Measurements from ENCODE around the gene HSD11B1.

The HSD11B1 gene

DNA sequence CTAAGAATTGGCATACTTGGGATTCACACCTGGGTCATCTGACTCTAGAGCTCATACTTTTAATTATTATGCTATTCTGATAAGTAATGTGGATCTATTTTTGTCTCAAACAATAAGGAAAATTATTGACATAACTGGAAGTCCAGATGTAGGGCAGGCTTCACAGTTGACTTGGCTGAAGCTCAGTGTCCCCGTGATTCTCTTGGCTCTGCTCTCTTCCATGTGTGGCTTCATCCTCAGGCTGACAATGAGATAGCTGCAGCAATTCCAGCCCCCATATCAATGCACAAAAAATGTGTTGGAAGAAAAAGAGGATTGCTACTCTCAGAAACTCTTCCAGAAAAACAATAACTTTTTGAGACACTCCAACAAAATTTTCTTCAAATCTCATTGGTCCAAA, 23.8 kb downstream of the HSD11B1 start:
- no peak for DNase-seq

DNA sequence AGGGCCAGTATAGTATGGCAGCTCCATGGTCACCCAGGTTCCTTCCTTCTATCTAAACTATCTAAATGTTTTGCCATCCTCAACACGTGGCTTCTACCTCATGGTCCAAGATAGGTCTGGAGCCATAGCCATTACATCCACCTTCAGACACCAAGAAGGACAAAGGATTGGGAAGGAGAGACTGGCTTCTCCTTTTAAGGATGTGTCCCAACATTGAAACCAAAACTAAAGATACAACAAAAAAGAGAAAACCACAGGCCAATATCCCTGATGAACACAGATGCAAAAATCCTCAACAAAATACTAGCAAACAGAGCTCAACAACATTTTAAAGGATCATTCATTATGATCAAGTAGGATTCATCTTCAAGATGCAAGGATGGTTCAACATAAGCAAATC, 24.8 kb downstream of the HSD11B1 start:
- DNase-seq, result no peak

DNA sequence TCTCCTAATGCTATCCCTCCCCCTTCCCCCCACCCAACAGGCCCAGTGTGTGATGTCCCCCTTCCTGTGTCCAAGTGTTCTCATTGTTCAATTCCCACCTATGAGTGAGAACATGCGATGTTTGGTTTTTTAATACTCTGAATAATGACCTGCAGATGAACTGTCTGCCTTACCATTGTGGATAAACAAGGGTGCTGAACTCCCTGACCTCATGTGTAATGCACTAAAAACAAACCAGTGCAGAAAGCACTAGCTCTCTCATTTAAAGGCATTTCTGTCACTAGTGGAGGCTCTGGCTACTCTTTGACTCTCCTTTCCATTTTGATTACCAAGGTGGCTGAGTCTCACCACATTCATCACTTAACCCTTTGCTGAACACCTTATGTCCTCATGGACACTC, 28.1 kb downstream of the HSD11B1 start:
- DNase-seq, result no peak

DNA sequence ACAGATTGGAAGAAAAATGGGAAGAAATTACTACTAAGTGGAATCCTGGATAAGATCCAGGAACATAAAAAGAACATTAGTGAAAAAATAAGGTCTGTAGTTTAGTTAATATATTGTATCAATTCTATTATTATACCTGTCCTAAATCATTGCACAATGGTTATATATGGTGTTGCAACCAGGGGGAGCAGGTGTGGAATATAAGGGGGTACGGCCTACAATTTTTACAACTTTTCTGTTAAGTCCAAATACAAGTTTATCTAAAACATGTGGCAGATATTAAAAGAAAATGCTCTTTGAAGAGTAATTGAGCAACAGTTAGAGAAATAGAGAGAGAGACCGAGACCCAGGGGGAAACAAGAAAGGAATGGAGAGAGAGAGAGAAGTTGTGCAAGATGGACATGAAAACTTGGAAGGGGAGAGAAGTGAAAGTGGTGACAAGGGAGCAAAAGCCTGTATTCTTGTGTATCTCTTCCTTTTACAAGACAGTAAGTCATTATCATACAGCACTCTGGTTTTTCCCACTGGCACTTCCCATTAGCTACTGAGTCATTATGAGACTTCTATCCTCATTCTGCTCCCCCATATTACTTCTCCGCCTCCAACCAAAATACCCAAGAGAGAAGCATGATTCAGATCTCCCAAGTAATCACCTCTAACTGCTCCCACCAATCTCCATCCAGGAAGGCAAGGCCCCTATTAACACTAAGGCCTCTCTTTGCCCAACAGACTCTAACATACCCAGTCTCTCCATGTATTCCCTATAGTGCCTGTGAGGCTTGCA, 29.0 kb downstream of the HSD11B1 start:
- no peak for DNase-seq

DNA sequence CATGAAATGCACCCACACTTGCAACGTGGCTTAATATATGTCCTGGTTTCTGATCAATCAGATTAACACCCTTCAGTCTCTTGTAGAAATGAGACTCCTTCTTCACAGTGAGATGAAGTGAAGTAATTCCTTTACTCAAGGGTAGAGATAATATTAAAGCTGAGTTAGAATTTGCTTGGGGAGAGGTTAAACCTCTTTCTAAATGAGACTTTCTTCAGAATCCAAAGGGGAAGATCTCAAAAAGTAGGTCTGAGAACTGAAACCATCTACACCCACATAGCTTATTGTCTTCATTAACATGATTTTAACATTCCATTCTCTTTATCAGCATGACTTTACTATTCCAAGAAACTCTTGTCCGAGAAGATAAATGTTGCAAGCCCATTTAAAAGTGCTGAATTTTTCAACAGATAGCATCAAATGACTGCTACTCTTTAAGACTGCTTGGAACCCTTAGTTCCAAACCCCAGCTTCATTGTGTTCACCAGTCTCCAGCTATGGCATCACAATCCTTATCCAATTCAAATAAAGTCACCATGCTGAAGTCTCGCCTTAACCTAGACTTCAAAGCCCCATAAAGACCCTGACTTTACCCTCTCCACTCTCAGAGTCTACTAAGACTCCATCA, 32.0 kb downstream of the HSD11B1 start:
- DNase-seq, result no peak

DNA sequence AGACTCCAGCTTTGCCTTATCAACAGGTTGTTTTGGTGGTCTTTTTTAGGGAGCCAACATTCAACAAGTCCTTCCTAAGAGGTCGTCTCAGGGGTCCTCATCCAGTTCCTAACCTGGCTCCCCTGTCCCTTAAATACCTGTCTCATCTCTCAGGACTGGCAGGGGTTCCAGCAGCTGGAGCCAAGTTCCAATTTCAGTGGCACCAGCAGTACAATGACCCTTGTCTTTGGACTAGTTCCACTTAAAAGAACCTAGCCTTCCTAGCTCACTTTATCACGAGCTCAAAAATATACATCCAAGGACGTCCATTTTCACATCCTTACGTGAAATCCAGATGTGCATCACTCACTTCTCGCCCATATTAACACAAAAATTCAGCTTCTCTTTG, 32.5 kb downstream of the HSD11B1 start:
- DNase-seq, result no peak

DNA sequence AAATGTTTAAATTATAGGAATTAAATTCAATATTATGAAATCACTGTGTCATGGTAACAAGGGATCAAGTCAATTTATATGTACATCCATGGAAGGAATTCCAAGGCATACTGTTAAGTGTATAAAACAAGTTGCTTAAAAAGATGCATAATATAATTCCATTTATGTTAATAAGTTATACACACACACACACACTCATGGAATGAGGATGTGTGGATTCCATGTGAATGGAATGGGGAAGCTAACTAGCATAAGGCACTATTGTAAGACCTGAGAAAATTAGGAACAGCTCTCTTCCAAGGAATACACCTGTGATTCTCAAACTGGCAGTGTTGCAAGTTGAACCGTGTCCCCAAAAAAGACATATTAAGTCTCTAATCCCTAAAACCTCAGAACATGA, 33.6 kb downstream of the HSD11B1 start:
- no peak for DNase-seq

DNA sequence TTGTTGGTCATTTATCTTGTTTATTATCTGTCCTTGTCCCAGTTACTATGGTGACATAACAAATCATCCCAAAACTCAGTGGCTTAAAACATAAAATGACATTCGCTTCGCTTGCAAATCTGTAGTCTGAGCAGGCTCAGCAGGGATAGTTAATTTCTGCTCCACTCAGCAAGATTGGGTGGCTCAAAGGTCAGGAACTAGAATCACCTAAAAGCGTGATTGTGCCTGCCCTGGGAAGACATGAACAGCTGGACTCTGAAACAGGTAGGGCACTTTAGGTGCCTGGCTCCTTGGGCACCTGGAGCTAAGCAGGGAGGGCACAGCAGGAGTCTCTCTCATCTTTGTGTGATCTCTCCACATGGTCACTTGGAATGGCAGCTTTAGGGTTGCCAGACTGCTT, 36.5 kb downstream of the HSD11B1 start:
- no peak for DNase-seq

DNA sequence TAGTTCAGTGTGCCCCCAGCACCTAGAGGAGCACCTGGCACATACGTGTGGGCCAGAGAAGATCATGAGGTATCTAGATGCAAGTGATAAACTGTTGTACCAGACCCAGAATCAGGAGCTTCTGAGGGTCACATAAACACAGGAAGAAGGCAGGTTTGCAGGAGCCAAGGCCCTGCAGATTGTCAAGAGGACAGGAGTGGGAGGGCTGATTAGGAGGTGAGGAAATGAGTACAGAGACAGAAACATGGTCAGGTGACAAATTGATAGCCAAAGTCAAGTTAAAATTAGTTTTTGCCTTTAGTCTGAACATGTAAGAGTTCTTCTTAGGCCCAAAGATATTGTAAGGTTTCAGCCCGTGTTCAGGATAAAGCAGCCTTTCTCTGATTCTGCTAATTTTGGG, 37.2 kb downstream of the HSD11B1 start:
- DNase-seq, result no peak

DNA sequence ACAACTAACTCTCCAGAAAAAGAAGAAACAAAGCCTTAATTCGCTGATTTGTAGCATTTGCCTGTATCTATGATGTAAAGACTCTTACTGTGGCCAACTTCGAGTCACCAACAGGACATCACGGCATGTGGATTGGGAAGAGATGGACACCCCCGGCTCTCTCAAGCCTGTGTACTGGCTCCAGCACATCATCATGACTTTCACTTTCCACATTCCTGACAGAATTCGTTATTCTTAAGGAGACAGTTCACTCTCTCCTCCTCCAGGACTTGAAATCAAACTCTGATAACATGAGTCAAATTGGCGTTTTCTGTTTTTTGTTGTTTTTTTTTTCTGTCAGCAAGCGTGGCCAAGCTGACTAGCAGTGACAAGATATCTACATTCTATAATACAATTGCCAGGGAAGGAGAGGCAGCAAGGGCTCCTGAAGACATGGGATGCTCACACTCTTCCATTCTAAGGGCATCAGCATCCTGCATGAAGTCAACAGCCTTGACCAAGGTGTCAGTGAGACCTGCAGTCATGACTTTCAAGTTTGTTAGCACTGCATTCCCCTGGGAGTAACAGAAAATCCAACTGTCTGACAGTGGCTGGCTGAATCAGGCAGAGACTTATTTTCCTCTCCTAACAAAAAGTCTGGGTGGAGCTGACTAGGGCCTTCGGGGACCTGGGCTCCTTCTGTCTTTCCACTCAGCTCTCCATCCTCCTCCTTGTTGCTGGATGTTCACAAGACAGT, 37.9 kb downstream of the HSD11B1 start:
- DNase-seq, result no peak

DNA sequence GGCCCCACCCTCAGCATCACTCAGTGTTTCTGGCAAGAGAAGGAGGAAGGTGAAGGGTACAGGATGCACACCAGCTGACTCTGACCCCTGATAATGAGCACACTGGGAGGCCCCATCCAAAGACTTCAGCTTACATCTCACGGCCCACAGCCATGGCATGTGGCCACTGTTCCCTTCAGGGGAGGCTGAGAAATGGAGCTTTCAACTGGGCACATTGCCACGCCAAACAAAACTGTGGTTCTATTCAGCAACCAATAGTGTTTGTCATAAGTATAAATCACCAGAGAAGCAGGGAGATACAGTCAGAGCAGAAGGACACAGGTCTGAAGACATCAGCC, 38.5 kb downstream of the HSD11B1 start:
- no peak for DNase-seq

DNA sequence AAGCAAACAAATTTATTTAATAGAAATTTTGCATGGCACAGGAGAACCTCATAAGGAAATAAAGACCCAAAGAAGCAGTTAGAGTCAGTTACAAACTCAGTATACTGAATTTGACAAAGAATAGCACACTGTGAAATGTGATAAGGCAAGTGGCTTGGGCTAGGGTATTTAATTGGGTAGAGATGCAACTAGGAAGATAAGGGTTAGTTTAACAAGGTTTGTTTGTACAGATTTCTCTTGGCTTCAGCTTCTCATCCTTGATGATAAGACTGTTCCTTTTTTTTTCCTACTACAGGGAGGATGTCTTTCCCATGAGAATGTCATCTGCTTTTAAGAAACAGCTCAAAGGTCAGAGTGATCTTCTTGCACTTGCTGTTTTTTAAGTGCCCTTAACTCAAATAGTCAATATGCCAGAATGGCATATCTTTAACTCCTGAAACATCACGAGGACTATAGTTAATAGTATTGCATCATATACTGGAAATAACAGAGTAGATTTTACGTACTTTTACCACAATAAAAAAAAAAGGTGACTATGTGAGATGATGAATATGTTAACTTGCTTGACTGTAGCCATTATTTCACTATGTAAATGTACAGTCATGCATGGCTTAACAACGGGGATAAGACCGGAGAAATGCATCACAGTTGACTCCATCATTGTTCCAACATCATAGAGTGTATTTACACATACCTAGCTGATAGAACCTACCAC, 42.0 kb downstream of the HSD11B1 start:
- no peak for DNase-seq

DNA sequence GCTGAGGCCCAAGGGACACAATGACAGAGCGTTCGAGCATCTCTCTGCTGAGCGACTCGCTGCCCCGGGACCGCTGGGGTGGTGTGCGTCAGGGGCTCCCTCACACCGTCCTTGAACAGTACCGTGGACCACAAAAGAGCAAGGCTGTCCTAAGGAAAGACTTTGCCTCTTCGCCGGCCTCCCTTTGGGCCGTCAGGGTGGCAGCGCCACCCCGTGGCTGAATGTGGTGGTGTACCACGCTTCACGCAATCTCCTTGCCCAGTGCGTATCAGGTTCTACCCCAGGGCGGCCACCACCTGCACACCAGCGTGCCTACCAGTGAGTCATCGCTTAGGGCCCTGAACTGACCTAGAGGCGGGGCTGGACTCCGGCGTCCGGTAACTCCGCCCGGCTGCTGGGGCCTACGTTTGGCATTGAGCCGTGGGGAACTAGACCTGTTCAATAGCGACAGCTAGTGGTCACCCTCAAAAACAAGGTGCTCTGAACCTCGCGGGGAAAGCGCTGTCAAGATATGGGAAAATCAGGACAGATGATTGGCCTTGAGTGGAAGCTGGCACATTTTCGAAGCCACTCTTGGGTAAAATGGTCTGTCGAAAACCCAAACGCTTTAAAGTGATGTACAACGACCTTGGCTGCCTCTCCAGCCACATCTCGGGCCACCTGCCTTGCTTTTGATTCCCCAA, 43.1 kb downstream of the HSD11B1 start:
- peak; percentile 76 for DNase-seq

DNA sequence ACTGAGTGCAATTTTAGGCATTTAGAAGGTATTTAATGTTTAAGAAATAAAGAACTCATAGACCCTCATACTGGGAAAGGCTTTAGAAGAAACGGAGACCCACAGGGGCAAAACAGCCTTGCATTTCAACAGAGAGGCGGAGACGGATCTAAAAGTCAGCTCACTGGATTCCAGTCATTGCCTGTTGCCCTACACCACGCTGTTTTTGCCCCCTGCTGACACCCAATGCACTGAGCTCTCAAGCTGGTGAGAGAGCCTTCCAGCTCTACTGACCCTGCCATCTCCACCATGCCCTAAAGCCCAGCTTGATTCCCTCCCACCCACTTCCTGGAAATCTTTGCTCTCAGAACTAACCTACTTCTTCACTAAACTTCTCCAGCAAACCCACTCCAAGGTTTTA, 44.0 kb downstream of the HSD11B1 start:
- no peak for DNase-seq

DNA sequence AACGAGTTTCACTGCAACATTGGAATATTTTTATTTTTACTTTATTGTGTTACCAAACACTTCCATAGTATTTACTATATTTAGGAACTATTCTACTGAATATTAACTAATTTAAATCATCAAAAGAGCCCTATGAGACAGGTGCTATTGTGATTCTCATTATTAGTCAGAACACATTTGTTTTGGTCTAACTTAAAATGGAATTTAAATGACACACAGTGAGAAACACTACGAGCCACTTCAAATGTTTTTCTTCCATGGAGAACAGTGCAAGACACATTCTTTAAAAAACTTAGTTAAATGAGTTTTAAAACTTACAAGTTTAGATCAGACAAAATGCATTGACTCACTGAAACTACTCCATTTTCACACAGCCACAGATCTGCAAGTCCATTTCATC, 44.6 kb downstream of the HSD11B1 start:
- DNase-seq, result no peak

DNA sequence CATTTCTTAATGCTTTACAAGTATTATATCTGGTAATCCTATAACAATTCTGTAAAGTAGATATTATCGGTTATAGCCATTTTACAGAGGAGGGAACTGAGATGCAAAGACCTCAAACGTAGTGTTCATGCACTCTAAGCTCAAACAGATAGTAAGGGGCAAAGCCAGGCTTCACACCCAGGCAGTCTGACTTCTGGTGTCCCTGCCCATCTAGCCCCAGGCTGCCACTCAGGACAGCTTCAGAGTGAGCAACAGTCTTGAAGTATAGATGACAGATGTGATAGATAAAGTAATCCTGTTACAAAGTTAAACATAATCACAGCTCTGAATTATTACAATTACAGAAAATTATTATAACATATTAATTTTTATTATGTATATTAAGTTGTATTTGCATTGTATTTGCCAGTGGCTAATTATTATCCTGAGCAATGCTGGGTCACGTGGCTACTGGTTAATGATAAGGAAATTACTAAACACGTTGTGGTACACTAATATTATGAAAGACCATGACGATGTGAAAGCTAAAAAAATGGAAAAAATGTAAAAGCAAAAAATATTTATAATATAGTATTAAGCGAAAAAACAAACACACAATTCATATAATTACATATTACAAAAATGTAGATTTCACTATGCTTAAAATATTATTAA, 45.2 kb downstream of the HSD11B1 start:
- no peak for DNase-seq

DNA sequence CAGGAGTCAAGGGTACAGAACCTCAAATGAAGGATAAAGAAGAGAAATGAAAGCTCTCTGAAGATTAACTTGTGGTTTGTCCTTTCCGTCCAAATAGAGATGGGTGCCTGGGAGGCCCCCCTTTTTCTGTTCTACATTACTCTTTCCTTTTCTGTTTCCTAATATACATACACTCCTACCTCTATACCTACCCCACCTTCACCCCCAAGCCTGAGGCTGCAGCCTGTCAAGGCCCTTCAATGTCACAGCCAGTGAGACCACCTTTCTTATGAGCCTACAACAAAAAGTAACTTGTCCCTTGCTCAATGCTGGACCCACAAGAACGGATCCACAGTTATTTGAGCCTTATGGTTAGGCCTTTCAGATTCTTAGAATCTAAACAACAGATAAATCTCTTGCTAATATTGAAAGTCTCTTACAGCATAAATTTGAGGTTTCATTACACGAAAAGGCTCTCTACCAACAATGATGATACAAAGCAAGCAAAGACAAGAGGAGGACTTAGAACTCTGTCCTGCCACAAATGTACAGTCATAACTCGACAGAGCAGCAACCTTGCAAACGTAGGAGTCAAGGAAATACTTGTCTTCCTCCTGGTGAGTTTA, 47.1 kb downstream of the HSD11B1 start:
- no peak for DNase-seq

DNA sequence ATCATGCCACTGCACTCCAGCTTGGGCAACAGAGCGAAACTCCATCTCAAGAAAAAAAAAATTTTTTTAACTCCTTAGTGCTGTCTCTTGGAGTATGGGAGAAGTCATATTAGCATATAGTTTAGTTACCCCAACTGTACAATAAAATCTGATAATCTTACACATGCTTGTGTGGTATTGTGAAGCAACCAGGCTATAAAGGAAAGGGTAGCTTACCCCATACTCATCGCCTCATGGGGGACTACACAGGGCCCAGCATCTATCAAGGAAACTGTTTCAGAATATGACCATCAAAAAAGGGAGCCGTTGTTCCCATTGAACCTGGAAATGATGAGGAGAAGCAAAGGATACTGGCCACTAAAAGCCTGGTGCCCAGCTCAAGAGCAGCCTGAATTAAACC, 48.2 kb downstream of the HSD11B1 start:
- DNase-seq, result no peak

DNA sequence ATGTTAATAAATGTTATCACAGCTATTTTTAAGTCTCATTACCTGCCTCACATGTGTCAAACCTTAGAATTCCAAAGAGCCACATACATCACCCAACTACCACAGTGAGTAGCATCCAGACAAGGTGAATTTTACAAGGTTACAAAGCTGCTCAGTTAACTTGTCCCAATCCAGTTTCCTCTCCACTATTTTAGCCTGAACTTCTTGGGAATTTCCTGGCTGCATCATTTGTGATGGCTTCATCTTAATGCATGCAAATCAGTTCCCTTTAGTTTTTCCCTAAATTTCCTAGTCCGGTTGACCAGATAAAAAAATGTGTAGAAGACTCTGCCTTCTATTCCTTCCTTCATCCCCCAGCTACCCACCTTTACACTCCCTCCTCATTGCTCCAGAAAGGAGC, 50.6 kb downstream of the HSD11B1 start:
- DNase-seq, result no peak

DNA sequence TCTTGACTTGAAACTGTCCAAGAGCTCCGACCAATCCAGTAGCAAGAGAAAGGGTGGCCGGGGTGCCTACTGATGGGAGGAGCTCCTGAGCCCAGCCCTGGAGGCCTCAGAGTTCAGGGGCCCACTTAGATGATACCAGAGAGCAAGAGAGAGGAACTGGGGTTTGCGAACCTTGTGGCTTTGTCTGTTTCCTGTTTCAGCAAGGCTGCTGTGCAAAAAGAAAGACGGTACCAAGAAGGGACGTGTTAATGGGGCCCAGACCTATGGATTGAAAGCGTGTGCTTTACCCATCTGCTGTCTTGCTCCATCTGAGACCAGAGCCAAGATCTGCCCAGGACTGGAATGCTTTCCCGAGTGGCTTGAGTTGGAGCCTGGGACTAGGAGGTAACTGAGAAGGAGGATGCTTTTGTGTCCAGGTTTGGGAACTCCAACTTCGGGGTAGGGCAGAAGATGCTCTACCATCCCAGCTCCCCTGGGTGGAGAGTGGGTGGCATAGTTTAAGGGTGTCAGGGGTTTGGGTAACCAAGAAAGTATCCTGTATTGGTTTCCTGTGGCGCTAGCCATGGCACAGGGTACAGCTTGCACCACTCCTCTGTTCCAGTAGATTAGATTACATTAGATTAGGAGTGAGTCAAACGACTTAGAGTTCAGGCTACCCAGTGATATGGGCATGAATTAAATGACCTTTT, 51.4 kb downstream of the HSD11B1 start, which contains the start of gene TRAF3IP3:
TSS of gene TRAF3IP3 (plus strand) at position 128 of the 689 bp plus-strand sequence. CDS start 3,987 bp downstream, outside the sequence.
- peak; percentile 84 for DNase-seq

Measured in central memory CD4-positive, alpha-beta T cell (primary cell).